ENCODE measurements around the gene NUP98.

- TF ChIP-seq EZH2phosphoT487 (IDR thresholded peaks at IDR 0.05; ENCODE audit: borderline replicate concordance, low read depth): no peak
- TF ChIP-seq CTCF (IDR thresholded peaks at IDR 0.05): no peak
- TF ChIP-seq REST (IDR thresholded peaks at IDR 0.05; ENCODE audit: low read depth, low read length): no peak
- no peak for TF ChIP-seq JUND (IDR thresholded peaks at IDR 0.05)
- TF ChIP-seq POLR2AphosphoS5 (IDR thresholded peaks at IDR 0.05; ENCODE audit: low read depth, low read length): no peak
- TF ChIP-seq USF2 (IDR thresholded peaks at IDR 0.05; ENCODE audit: borderline replicate concordance, low read depth, low read length): no peak
- TF ChIP-seq, protein P1, sequence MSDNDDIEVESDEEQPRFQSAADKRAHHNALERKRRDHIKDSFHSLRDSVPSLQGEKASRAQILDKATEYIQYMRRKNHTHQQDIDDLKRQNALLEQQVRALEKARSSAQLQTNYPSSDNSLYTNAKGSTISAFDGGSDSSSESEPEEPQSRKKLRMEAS (IDR thresholded peaks at IDR 0.05; ENCODE audit: low read depth): no peak
- no peak for TF ChIP-seq USF1 (IDR thresholded peaks at IDR 0.05; ENCODE audit: borderline replicate concordance, low read depth)
- TF ChIP-seq, protein P2, sequence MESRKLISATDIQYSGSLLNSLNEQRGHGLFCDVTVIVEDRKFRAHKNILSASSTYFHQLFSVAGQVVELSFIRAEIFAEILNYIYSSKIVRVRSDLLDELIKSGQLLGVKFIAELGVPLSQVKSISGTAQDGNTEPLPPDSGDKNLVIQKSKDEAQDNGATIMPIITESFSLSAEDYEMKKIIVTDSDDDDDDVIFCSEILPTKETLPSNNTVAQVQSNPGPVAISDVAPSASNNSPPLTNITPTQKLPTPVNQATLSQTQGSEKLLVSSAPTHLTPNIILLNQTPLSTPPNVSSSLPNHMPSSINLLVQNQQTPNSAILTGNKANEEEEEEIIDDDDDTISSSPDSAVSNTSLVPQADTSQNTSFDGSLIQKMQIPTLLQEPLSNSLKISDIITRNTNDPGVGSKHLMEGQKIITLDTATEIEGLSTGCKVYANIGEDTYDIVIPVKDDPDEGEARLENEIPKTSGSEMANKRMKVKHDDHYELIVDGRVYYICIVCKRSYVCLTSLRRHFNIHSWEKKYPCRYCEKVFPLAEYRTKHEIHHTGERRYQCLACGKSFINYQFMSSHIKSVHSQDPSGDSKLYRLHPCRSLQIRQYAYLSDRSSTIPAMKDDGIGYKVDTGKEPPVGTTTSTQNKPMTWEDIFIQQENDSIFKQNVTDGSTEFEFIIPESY (IDR thresholded peaks at IDR 0.05; ENCODE audit: borderline replicate concordance, low read depth): no peak
- TF ChIP-seq RAD21 (IDR thresholded peaks at IDR 0.05; ENCODE audit: low read length): no peak
These were observed 152.5 kb downstream of the NUP98 start, which contains the start of gene ART1 for GRCh38 chr11:3644817-3645235.

Data from SK-N-SH (cell line).